SH-SY5Y (cell line): Measurements from ENCODE around the gene GRB7.

Experiments
- GATA2 ChIP-seq: IDR thresholded peaks from 2 replicates; pipeline ENCODE4 v1.6.1; 2011; ENCODE audit warnings: mild to moderate bottlenecking, low read depth, low read length
- GATA3 ChIP-seq: IDR thresholded peaks from 2 replicates; pipeline ENCODE4 v1.6.1; 2011; ENCODE audit warnings: low read depth, mild to moderate bottlenecking, low read length, moderate library complexity

GRB7 gene

GRCh38 chr17:39738983-39739884, 1.5 kb downstream of the GRB7 start:
- TF ChIP-seq GATA2 = no peak
- no peak for TF ChIP-seq GATA3

- TF ChIP-seq GATA3 (no peak), GATA2 (no peak)
Observed at GRCh38 chr17:39739885-39740356, 2.2 kb downstream of the GRB7 start.

GRCh38 chr17:39740357-39741111, 2.8 kb downstream of the GRB7 start:
- no peak for TF ChIP-seq GATA2

GRCh38 chr17:39742126-39742855, 4.6 kb downstream of the GRB7 start:
- TF ChIP-seq GATA3 (no peak), GATA2 (no peak)

GRCh38 chr17:39742856-39743436, 5.2 kb downstream of the GRB7 start:
- TF ChIP-seq GATA2 (no peak), GATA3 (no peak)

GRCh38 chr17:39744075-39744835, 6.5 kb downstream of the GRB7 start:
- TF ChIP-seq GATA3 = no peak
- TF ChIP-seq GATA2 = no peak

- TF ChIP-seq GATA2 (no peak), GATA3 (no peak)
Observed at GRCh38 chr17:39744836-39745215, 7.1 kb downstream of the GRB7 start.

GRCh38 chr17:39745335-39746144, 7.8 kb downstream of the GRB7 start:
- no peak for TF ChIP-seq GATA3

GRCh38 chr17:39746145-39746461, 8.4 kb downstream of the GRB7 start:
- TF ChIP-seq GATA2 = no peak
- no peak for TF ChIP-seq GATA3

GRCh38 chr17:39747745-39748144, 10.0 kb downstream of the GRB7 start:
- no peak for TF ChIP-seq GATA2
- TF ChIP-seq GATA3 = no peak

GRCh38 chr17:39750131-39751015, 12.6 kb downstream of the GRB7 start:
- TF ChIP-seq GATA3 (no peak), GATA2 (no peak)

- no peak for TF ChIP-seq GATA2
- no peak for TF ChIP-seq GATA3
Observed at GRCh38 chr17:39751016-39751543, 13.3 kb downstream of the GRB7 start.
